Neural crest cell (in vitro differentiated cells): ENCODE results near the gene CETP. TPM values are rescaled to one million over a fixed set of nuclear protein-coding genes. Genes with fewer than 3 reads are reported as not detected.
"Not testable (repeated sequence)": the region's sequence is repeated elsewhere in the genome, so short reads cannot be mapped to it uniquely, and the experiment has no call there.

Experiments
- DNase-seq: peaks from one replicate; pipeline ENCODE4 v3.0.0; 2021; ENCODE audit warnings: low read depth, mixed read lengths, low spot score
- H3K27ac Mint-ChIP-seq: one replicate; pipeline ENCODE4 v1.8.0; 2021; ENCODE audit warnings: mild to moderate bottlenecking, mixed read lengths; ENCODE audit not compliant: unreplicated experiment
- H3K27me3 Mint-ChIP-seq: 2 replicates; pipeline ENCODE4 v1.8.0; 2021; ENCODE audit warnings: low read depth, mild to moderate bottlenecking, mixed read lengths
- H3K36me3 Mint-ChIP-seq: 2 replicates; pipeline ENCODE4 v1.8.0; 2021; ENCODE audit warnings: low read depth, mild to moderate bottlenecking, mixed read lengths
- H3K4me1 Mint-ChIP-seq: 2 replicates; pipeline ENCODE4 v1.8.0; 2021; ENCODE audit warnings: mixed read lengths
- H3K4me3 Mint-ChIP-seq: one replicate; pipeline ENCODE4 v1.8.0; 2021; ENCODE audit warnings: mild to moderate bottlenecking, mixed read lengths
- H3K9me3 Mint-ChIP-seq: 2 replicates; pipeline ENCODE4 v1.8.0; 2021; ENCODE audit warnings: mixed read lengths
- CTCF ChIP-seq: fragments of 200-600 bp; sonication (generic); conservative IDR thresholded peaks from 2 replicates; pipeline ENCODE4 v1.5.0; 2021; ENCODE audit warnings: antibody characterized with exemption, mild to moderate bottlenecking
- total RNA-seq: library from RNA; stranded (reverse); gene quantifications from 2 replicates; pipeline ENCODE4 v1.2.1, GENCODE V29; 2021

Gene CETP
- total RNA-seq, 1 donor from 2014 or later: not detected

DNA sequence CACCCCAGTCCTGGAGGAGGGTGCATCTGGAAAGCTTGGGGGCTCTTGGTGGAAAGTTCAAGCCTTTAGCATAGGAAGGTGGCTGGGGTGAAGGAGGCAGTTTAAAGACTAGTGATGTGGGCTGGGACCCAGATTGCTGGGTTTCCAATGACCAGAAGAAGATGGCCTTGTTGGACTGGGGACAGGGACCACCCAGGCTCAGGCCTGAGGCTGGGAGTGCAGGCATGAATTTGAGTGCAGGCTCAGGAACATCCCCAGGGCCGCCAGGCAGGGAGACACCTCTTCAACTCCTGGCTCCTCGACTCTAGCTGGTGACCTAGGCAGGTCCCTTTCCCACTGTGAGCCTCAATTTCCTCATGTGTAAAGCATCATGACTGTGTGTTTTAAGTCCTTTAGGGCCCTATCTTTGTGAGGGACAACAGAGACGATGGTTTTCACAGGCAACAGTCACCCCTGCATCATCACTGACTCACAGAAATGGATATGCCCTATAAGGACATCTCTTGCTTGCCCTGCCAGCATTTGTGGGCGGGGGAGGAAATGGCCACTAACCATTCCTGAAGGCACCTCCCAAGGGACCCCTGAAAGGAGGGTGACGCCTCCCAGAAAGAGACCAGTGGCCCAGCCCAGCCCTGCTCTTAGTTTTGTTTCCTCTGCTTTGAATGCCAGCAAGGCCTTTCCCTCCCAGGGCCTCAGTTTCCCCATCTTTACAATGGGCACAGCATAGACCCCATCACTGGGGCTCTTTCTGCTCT lies 38.7 kb downstream of the CETP start:
- no peaks in the 10 kb centered on the region for H3K36me3 Mint-ChIP-seq
- no peak overlapping the region for H3K4me3 Mint-ChIP-seq
- no peak overlapping the region for H3K27ac Mint-ChIP-seq
- no peak for TF ChIP-seq CTCF
- H3K27me3 Mint-ChIP-seq: peaks cover 11% of the 10 kb centered on the region
- DNase-seq: no peak
- H3K4me1 Mint-ChIP-seq: no peaks in the 10 kb centered on the region
- no peaks in the 10 kb centered on the region for H3K9me3 Mint-ChIP-seq

- no peak overlapping the region for H3K27ac Mint-ChIP-seq
- no peak for DNase-seq
- peaks cover 4% of the 10 kb centered on the region for H3K27me3 Mint-ChIP-seq
Observed at GRCh38 chr16:57001026-57001679, 39.4 kb downstream of the CETP start.

GRCh38 chr16:57003439-57004386 lies 42.0 kb downstream of the CETP start:
- no peak for DNase-seq
- no peaks in the 10 kb centered on the region for H3K4me1 Mint-ChIP-seq
- peak overlapping the region; percentile 29 for H3K27ac Mint-ChIP-seq
- H3K4me3 Mint-ChIP-seq: no peak overlapping the region
- H3K27me3 Mint-ChIP-seq: no peaks in the 10 kb centered on the region
- no peak for TF ChIP-seq CTCF
- H3K36me3 Mint-ChIP-seq: no peaks in the 10 kb centered on the region
- H3K9me3 Mint-ChIP-seq: no peaks in the 10 kb centered on the region

More at GRCh38 chr16:57001026-57001679, 39.4 kb downstream of the CETP start:
- H3K4me1 Mint-ChIP-seq: no peaks in the 10 kb centered on the region
- no peak overlapping the region for H3K4me3 Mint-ChIP-seq
- no peak for TF ChIP-seq CTCF
- H3K9me3 Mint-ChIP-seq: no peaks in the 10 kb centered on the region
- H3K36me3 Mint-ChIP-seq: no peaks in the 10 kb centered on the region

DNA sequence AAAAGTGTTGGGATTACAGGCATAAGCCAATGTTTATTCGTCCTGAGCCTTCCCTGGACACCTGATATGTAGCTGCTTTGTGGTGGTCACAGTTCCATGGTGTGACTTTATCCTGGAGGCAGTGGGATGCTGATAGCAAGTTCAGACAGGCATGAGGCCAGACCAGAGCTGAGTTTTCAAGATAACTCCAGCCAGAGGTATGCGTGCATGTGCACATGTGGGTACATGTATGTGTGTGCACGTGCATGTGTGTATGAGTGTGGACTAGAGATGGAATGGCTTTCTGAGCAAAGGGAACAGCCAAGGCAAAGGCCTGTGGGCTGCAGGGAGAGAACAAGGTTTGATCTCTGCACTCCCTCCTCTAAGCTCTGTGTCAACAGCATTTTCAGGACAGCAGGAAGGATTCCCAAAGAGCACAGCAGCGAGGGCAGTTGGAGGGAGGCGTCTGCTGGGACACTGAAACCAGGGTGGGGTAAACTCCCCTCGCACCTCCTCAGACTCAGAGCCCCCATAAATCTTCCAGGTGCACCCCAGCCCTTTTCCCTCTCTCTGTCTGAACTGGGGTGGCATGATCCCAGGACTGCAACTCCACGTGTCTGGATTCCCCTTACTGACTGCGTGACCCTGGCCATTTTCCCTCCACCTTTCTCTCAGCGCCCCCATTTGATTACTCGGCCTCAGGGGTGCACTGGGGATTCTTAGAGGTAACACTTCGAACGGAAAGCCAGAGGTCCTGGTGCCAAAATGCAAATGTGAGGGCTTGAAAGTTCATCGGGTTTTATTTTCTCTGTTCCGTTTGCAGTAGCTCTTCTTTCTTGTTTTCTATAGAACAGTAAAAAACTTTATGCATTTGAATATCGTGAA lies 42.9 kb downstream of the CETP start:
- Mint-ChIP-seq H3K4me3 (no peak overlapping the region), H3K36me3 (no peaks in the 10 kb centered on the region), H3K9me3 (no peaks in the 10 kb centered on the region), H3K27ac (no peak overlapping the region), H3K4me1 (no peaks in the 10 kb centered on the region), H3K27me3 (no peaks in the 10 kb centered on the region)
- no peak for TF ChIP-seq CTCF
- DNase-seq: no peak

- DNase-seq, H3K4me1 Mint-ChIP-seq, H3K4me3 Mint-ChIP-seq, H3K9me3 Mint-ChIP-seq, H3K27me3 Mint-ChIP-seq, H3K27ac Mint-ChIP-seq, H3K36me3 Mint-ChIP-seq: not testable (repeated sequence)
Observed at GRCh38 chr16:57005597-57005996, 43.8 kb downstream of the CETP start.
